ENCODE data around the gene DPP3.

Gene DPP3

DNA sequence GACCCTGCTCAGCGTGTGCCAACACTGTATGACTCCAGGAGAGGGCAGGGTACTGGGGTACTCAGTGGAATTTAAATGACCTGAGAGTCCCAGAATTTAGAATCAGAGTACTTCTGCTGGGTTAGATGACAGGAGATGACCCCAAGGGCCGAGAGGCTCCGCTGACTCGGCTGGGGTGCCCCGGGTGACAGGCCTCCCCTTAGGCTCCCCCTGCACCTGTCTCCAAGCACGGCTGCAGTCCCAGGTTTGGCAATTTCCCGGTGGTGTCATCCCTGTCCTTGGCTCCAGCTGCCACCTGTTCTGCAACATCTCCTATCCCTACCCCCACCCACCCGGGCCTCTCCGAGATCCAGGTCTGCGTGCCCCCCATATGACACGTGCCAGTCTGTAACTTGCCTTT lies 67.8 kb downstream of the DPP3 start:
- no peak for DNase-seq (ENCODE audit: low read depth)
- TF ChIP-seq, protein P1, sequence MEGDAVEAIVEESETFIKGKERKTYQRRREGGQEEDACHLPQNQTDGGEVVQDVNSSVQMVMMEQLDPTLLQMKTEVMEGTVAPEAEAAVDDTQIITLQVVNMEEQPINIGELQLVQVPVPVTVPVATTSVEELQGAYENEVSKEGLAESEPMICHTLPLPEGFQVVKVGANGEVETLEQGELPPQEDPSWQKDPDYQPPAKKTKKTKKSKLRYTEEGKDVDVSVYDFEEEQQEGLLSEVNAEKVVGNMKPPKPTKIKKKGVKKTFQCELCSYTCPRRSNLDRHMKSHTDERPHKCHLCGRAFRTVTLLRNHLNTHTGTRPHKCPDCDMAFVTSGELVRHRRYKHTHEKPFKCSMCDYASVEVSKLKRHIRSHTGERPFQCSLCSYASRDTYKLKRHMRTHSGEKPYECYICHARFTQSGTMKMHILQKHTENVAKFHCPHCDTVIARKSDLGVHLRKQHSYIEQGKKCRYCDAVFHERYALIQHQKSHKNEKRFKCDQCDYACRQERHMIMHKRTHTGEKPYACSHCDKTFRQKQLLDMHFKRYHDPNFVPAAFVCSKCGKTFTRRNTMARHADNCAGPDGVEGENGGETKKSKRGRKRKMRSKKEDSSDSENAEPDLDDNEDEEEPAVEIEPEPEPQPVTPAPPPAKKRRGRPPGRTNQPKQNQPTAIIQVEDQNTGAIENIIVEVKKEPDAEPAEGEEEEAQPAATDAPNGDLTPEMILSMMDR (IDR thresholded peaks at IDR 0.05; ENCODE audit: low read length, missing control alignments) = no peak
- no peak overlapping the region for H3K4me3 ChIP-seq (replicated peaks; ENCODE audit: low read depth, low read length)

DNA sequence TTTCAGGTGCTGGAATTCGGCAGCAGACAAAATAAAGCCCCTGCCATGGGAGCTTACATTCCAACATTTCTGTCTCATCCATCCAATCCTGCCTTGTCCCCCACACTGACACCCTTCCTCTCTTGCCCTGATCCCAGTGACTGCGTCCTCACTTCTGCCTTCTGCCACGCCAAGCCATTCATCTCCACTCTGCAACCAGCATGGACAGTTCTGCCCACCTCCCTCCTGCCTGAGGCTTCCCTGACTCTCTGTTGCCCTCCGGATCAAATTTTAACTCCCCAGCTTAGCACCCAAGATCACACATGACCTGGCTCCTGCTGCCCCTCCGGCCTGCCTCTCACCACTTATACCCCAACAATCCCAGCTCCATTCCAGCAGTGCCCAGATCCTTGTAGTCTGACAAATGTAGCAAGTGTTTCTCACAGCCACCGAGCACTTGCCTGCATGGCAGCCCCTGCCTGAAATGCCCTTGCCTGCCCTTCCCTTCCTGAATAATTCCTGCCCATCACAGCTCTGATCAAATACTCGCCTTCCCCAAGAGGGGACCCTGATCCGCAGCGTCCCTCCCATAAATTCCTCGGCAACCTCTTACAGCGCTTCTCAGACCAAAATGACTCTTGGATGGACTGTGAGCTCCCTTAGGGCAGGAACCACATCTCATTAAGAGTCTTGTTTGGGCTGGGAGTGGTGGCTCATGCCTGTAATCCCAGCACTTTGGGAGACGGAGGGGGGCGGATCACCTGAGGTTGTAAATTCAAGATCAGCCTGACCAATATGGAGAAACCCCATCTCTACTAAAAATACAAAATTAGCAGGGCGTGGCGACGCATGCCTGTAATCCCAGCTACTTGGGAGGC lies 68.8 kb downstream of the DPP3 start:
- no peak for DNase-seq (ENCODE audit: low read depth)
- TF ChIP-seq, protein P1 (IDR thresholded peaks at IDR 0.05; ENCODE audit: low read length, missing control alignments) = no peak
- H3K4me3 ChIP-seq (replicated peaks; ENCODE audit: low read depth, low read length) = no peak overlapping the region

DNA sequence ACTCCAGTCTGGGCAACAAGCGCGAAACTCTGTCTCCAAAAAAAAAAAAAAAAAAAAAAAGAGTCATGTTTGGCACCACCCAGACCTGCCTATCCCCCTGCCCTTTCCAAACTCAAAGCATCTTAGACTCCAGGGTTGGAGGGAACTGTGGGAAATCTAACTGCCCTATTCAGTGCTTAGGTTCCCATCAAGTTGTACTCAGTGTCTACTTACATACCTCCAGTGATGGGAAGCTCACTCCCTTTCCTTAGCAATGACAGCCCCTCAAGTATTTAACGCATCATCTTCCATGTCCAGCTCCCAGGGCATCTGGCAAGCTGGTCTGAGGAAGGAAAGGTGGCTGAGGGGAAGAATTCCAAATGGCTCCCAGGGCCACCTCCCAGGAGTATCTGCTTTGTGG lies 69.5 kb downstream of the DPP3 start:
- TF ChIP-seq, protein P1 (IDR thresholded peaks at IDR 0.05; ENCODE audit: low read length, missing control alignments) = no peak
- no peak for DNase-seq (ENCODE audit: low read depth)
- no peak overlapping the region for H3K4me3 ChIP-seq (replicated peaks; ENCODE audit: low read depth, low read length)

DNA sequence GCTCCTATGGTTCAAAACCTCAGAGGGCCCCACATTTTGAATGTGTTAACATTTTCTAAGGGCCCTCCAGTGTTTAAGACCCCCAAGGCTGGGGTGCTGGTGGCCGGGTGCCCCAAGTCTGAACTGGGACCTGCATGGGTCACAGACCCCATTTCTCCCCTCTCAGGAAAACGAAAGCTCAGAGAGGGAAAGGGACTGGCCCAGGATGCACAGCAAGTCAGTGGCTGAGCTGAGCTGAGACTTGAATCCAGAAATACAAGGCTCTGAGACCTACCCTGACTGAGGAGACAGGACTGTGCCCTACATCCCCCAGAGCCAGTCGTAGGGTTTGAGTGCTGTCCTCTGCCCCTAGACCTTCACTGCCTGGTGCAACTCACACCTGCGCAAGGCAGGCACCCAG lies 70.7 kb downstream of the DPP3 start:
- no peak overlapping the region for H3K4me3 ChIP-seq (replicated peaks; ENCODE audit: low read depth, low read length)
- TF ChIP-seq, protein P1 (IDR thresholded peaks at IDR 0.05; ENCODE audit: low read length, missing control alignments) = no peak
- no peak for DNase-seq (ENCODE audit: low read depth)

DNA sequence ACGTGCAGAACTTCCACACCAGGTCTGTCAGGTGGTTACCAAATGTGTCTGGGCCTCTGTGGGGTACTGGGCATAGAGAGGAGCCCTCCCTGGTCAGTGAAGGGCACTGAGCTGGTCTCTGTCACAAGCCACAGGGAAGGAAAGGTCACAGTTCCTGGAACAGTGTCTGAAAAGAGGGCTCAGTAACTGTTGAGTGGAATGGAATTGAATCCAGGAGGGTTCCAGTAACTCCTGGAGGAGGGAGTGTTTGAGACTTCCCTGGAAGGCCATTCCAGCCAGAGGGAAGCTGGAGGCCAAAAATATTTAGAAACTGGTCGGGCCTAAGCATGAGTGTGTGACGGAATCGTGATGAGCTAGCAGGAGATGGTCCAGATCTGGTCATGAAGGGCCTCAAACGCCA lies 74.4 kb downstream of the DPP3 start:
- DNase-seq (ENCODE audit: low read depth) = no peak
- H3K4me3 ChIP-seq (replicated peaks; ENCODE audit: low read depth, low read length) = no peak overlapping the region
- TF ChIP-seq, protein P1 (IDR thresholded peaks at IDR 0.05; ENCODE audit: low read length, missing control alignments) = no peak

DNA sequence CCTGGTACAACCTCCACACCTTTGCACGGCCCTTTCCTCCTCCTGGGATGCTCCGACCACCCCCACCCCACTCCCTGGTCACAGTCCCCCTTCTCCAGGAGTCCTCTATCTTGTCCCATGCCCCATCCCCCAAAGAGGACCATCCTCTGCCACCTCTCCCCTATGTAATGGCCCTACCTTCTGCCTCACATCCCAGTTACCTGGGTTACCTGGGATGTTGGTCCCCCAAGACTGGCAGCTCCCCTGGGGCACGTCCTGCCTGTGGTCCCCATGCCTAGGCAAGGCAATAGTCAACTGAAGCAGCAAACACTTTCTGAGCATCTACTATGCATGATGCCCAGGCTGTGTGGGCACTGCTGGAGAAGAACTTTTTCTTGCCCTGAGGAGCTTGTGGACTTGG lies 75.2 kb downstream of the DPP3 start:
- TF ChIP-seq, protein P1 (IDR thresholded peaks at IDR 0.05; ENCODE audit: low read length, missing control alignments) = no peak
- no peak for DNase-seq (ENCODE audit: low read depth)
- H3K4me3 ChIP-seq (replicated peaks; ENCODE audit: low read depth, low read length) = no peak overlapping the region

DNA sequence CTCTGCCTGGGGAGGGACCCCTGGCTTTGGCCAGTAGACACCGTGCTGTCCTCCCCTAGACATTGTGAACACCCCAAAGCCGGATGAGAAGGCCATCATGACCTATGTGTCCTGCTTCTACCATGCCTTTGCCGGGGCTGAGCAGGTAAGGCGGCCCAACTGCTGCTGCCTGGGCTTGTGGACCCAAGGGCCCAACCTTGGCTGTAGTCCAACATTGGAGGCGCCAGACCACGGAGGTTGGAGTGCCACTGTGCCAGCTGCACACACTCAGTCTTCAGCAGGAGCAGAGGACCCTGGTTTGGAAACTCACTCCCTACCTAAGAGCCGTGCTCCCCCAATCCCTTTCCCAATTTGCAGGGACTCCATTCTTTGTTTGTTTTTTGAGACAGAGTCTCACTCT lies 75.9 kb downstream of the DPP3 start:
- H3K4me3 ChIP-seq (replicated peaks; ENCODE audit: low read depth, low read length) = no peak overlapping the region
- TF ChIP-seq, protein P1 (IDR thresholded peaks at IDR 0.05; ENCODE audit: low read length, missing control alignments) = no peak
- no peak for DNase-seq (ENCODE audit: low read depth)
